GM23338 (cell line): ENCODE data around the gene KANK3. TPM values are rescaled to one million over a fixed set of nuclear protein-coding genes. Genes with fewer than 3 reads are reported as not detected.

Source experiments
- ATAC-seq: fragments of 200-7000 bp; cut with Tn5 transposase; 3 replicates; pipeline ENCODE4 v1.9.1; 2020
- DNase-seq: peaks from one replicate; pipeline ENCODE4 v3.0.0-alpha.2; 2015; ENCODE audit warnings: low spot score
- H2AFZ ChIP-seq: fragments of 200-600 bp; sonication (generic); 2 replicates; pipeline ENCODE4 v1.8.0; 2016; ENCODE audit warnings: antibody characterized with exemption, mild to moderate bottlenecking, moderate library complexity
- H3F3A ChIP-seq: fragments of 200-600 bp; sonication (generic); replicated peaks from 2 replicates; pipeline ENCODE4 v1.8.0; 2017; ENCODE audit warnings: antibody characterized with exemption, mixed run types, low read depth
- H3K27ac ChIP-seq: fragments of 200-600 bp; sonication (generic); 2 replicates; pipeline ENCODE4 v1.6.1; 2016; ENCODE audit warnings: low read depth
- H3K27me3 ChIP-seq: fragments of 200-600 bp; sonication (generic); 2 replicates; pipeline ENCODE4 v1.8.0; 2016; ENCODE audit warnings: mild to moderate bottlenecking, mixed run types, moderate library complexity; ENCODE audit not compliant: insufficient read depth
- H3K36me3 ChIP-seq: fragments of 200-600 bp; sonication (generic); 2 replicates; pipeline ENCODE4 v1.8.0; 2016; ENCODE audit warnings: mild to moderate bottlenecking; ENCODE audit not compliant: insufficient read depth
- H3K4me1 ChIP-seq: fragments of 200-600 bp; sonication (generic); 2 replicates; pipeline ENCODE4 v1.8.0; 2016; ENCODE audit warnings: mild to moderate bottlenecking, moderate library complexity; ENCODE audit not compliant: insufficient read depth
- H3K4me2 ChIP-seq: fragments of 200-600 bp; sonication (generic); 2 replicates; pipeline ENCODE4 v1.7.1; 2017; ENCODE audit warnings: mixed run types
- H3K4me3 ChIP-seq: fragments of 200-600 bp; sonication (generic); 2 replicates; pipeline ENCODE4 v1.6.1; 2016; ENCODE audit warnings: mixed run types
- H3K79me2 ChIP-seq: fragments of 200-600 bp; sonication (generic); replicated peaks from 2 replicates; pipeline ENCODE4 v1.8.0; 2017; ENCODE audit warnings: mild to moderate bottlenecking; ENCODE audit not compliant: insufficient read depth
- H3K9me2 ChIP-seq: fragments of 200-600 bp; sonication (generic); 2 replicates; pipeline ENCODE4 v1.8.0; 2017; ENCODE audit not compliant: insufficient read depth
- H4K20me1 ChIP-seq: fragments of 200-600 bp; sonication (generic); replicated peaks from 2 replicates; pipeline ENCODE4 v1.8.0; 2017; ENCODE audit warnings: mild to moderate bottlenecking; ENCODE audit not compliant: insufficient read depth
- H3K27ac Mint-ChIP-seq: 2 replicates; pipeline ENCODE4 v1.8.0; 2020; ENCODE audit warnings: inconsistent platforms, mild to moderate bottlenecking, moderate library complexity, mixed read lengths
- H3K27me3 Mint-ChIP-seq: 3 replicates; pipeline ENCODE4 v1.8.0; 2022; ENCODE audit warnings: low read depth, mild to moderate bottlenecking, moderate library complexity, mixed read lengths, inconsistent platforms; ENCODE audit not compliant: insufficient read depth, poor library complexity
- H3K36me3 Mint-ChIP-seq: 3 replicates; pipeline ENCODE4 v1.8.0; 2021; ENCODE audit warnings: low read depth, mild to moderate bottlenecking, inconsistent platforms, moderate library complexity, mixed read lengths
- H3K4me1 Mint-ChIP-seq: 3 replicates; pipeline ENCODE4 v1.8.0; 2020; ENCODE audit warnings: mild to moderate bottlenecking, inconsistent platforms, mixed read lengths
- H3K4me3 Mint-ChIP-seq: 3 replicates; pipeline ENCODE4 v1.8.0; 2021; ENCODE audit warnings: moderate library complexity, mild to moderate bottlenecking, inconsistent platforms, mixed read lengths
- H3K9me3 Mint-ChIP-seq: 3 replicates; pipeline ENCODE4 v1.8.0; 2020; ENCODE audit warnings: moderate library complexity, mild to moderate bottlenecking, inconsistent platforms, mixed read lengths
- CREB1 ChIP-seq: fragments of 250-450 bp; sonication (Bioruptor Pico); IDR thresholded peaks from 2 replicates; pipeline ENCODE4 v1.5.0; 2020; ENCODE audit warnings: low read depth, mild to moderate bottlenecking, moderate library complexity
- EZH2 ChIP-seq: fragments of 200-600 bp; sonication (generic); IDR thresholded peaks from one replicate; pipeline ENCODE4 v1.8.0; 2017; ENCODE audit warnings: antibody characterized with exemption, mild to moderate bottlenecking, low read depth; ENCODE audit not compliant: unreplicated experiment
- EZH2phosphoT487 ChIP-seq: fragments of 200-600 bp; sonication (generic); IDR thresholded peaks from one replicate; pipeline ENCODE4 v1.8.1; 2018; ENCODE audit warnings: antibody characterized with exemption; ENCODE audit not compliant: unreplicated experiment
- JUNB ChIP-seq: IDR thresholded peaks from one replicate; pipeline ENCODE4 v1.6.1; 2016; ENCODE audit warnings: antibody characterized with exemption; ENCODE audit not compliant: unreplicated experiment
- NANOG ChIP-seq: IDR thresholded peaks from 2 replicates; pipeline ENCODE4 v1.6.1; 2016; ENCODE audit warnings: antibody characterized with exemption, borderline replicate concordance
- POLR2AphosphoS5 ChIP-seq: IDR thresholded peaks from 2 replicates; pipeline ENCODE4 v1.6.1; 2016; ENCODE audit warnings: antibody characterized with exemption, low read depth
- STAT1 ChIP-seq: IDR thresholded peaks from one replicate; pipeline ENCODE4 v1.6.1; 2016; ENCODE audit warnings: antibody characterized with exemption; ENCODE audit not compliant: unreplicated experiment
- ZNF114 ChIP-seq: fragments of 250-450 bp; sonication (Bioruptor Pico); IDR thresholded peaks from 2 replicates; pipeline ENCODE4 v1.5.0; 2020; ENCODE audit warnings: mild to moderate bottlenecking, moderate library complexity
- ZNF331 ChIP-seq: fragments of 250-450 bp; sonication (Bioruptor Pico); IDR thresholded peaks from 2 replicates; pipeline ENCODE4 v1.5.0; 2020; ENCODE audit warnings: low read depth, mild to moderate bottlenecking, moderate library complexity
- polyA plus RNA-seq: library from polyadenylated mRNA; unstranded; fragments of >200 nt; fragmentation: Nextera tagmentation; extraction: Ambion mirVana; gene quantifications from 2 replicates; pipeline ENCODE4 v1.2.1, GENCODE V29; 2016
- total RNA-seq: library from RNA; depleted of rRNA; stranded (reverse); fragments of >200 nt; shearing (Covaris generic); gene quantifications from 2 replicates; pipeline ENCODE4 v1.2.3, GENCODE V29; 2014
- TF ChIP-seq, protein P1 (sequence below): fragments of 250-450 bp; sonication (Bioruptor Pico); IDR thresholded peaks from 2 replicates; pipeline ENCODE4 v1.5.0; 2020; ENCODE audit warnings: mild to moderate bottlenecking, moderate library complexity
- TF ChIP-seq, protein P2 (sequence below): IDR thresholded peaks from one replicate; pipeline ENCODE4 v1.6.1; 2018; ENCODE audit warnings: antibody characterized with exemption; ENCODE audit not compliant: unreplicated experiment
- TF ChIP-seq, protein P3 (sequence below): IDR thresholded peaks from 2 replicates; pipeline ENCODE4 v1.6.1; 2016; ENCODE audit warnings: antibody characterized with exemption

KANK3 gene
- total and polyA plus RNA-seq, 2 experiments from 2014 or later: 2.0 to 9.3 TPM

DNA sequence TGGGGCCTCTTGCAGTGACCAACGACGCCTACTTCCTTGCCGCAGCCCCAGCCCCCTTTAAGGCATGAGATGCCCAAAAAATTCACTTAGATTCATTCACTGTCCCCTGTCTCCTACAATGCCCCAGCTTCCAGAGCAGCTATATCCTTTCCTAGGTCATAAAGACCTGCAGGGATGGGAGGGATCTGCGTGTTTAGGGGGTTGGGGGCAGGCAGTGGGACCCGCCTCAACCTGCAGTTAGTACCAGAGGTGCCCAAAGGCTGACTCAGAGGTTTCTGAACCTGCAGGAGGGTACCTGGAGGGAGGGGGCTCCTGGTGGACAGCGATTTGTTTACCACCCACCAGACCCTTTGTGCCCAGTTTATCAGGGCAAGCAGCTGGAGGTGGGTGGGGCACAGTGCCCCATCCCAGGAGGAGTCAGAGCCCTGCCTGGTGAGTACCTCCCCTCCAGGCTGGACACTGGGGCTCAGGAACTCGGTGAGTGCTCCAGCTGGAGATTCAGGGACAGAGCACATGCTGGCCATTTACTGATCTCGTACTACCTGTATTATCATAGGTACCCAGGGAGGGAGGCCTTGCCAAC lies 11.7 kb downstream of the KANK3 start (continued):
- TF ChIP-seq, protein P1, sequence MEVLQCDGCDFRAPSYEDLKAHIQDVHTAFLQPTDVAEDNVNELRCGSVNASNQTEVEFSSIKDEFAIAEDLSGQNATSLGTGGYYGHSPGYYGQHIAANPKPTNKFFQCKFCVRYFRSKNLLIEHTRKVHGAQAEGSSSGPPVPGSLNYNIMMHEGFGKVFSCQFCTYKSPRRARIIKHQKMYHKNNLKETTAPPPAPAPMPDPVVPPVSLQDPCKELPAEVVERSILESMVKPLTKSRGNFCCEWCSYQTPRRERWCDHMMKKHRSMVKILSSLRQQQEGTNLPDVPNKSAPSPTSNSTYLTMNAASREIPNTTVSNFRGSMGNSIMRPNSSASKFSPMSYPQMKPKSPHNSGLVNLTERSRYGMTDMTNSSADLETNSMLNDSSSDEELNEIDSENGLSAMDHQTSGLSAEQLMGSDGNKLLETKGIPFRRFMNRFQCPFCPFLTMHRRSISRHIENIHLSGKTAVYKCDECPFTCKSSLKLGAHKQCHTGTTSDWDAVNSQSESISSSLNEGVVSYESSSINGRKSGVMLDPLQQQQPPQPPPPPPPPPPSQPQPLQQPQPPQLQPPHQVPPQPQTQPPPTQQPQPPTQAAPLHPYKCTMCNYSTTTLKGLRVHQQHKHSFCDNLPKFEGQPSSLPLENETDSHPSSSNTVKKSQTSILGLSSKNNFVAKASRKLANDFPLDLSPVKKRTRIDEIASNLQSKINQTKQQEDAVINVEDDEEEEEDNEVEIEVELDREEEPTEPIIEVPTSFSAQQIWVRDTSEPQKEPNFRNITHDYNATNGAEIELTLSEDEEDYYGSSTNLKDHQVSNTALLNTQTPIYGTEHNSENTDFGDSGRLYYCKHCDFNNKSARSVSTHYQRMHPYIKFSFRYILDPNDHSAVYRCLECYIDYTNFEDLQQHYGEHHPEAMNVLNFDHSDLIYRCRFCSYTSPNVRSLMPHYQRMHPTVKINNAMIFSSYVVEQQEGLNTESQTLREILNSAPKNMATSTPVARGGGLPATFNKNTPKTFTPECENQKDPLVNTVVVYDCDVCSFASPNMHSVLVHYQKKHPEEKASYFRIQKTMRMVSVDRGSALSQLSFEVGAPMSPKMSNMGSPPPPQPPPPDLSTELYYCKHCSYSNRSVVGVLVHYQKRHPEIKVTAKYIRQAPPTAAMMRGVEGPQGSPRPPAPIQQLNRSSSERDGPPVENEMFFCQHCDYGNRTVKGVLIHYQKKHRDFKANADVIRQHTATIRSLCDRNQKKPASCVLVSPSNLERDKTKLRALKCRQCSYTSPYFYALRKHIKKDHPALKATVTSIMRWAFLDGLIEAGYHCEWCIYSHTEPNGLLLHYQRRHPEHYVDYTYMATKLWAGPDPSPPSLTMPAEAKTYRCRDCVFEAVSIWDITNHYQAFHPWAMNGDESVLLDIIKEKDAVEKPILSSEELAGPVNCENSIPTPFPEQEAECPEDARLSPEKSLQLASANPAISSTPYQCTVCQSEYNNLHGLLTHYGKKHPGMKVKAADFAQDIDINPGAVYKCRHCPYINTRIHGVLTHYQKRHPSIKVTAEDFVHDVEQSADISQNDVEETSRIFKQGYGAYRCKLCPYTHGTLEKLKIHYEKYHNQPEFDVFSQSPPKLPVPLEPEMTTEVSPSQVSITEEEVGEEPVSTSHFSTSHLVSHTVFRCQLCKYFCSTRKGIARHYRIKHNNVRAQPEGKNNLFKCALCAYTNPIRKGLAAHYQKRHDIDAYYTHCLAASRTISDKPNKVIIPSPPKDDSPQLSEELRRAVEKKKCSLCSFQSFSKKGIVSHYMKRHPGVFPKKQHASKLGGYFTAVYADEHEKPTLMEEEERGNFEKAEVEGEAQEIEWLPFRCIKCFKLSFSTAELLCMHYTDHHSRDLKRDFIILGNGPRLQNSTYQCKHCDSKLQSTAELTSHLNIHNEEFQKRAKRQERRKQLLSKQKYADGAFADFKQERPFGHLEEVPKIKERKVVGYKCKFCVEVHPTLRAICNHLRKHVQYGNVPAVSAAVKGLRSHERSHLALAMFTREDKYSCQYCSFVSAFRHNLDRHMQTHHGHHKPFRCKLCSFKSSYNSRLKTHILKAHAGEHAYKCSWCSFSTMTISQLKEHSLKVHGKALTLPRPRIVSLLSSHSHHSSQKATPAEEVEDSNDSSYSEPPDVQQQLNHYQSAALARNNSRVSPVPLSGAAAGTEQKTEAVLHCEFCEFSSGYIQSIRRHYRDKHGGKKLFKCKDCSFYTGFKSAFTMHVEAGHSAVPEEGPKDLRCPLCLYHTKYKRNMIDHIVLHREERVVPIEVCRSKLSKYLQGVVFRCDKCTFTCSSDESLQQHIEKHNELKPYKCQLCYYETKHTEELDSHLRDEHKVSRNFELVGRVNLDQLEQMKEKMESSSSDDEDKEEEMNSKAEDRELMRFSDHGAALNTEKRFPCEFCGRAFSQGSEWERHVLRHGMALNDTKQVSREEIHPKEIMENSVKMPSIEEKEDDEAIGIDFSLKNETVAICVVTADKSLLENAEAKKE (CRISPR knock-in tag): no peak

DNA sequence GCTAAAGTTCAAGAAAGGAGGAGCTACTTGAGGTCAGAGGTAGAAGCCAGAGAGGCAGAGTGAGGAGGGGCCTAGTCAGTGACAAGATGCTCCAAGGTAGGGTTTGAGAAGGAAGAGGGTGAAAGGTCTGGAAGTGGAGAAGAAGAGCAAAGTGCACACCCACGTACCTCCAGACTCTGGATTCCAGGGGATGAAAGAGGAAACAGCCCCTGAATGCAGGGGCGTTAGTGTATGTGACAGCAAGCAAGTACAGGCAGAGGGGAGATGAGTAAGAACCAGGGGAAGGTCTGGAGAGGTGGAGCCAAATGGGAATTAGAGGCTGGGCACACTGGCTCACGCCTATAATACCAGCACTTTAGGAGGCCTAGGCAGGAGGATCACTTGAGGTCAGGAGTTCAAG lies 13.1 kb downstream of the KANK3 start:
- H3F3A ChIP-seq: peaks cover 8% of the 10 kb centered on the region
- H3K4me3 ChIP-seq: no peak overlapping the region
- no peaks in the 10 kb centered on the region; the same call in 2 of the 3 replicates for H3K9me3 Mint-ChIP-seq
- ATAC-seq (no peak), DNase-seq (no peak)
- H2AFZ ChIP-seq: no peak overlapping the region
- no peak overlapping the region for H3K27ac Mint-ChIP-seq
- no peaks in the 10 kb centered on the region for H3K9me2 ChIP-seq
- no peak overlapping the region for H3K4me2 ChIP-seq
- H3K27me3 Mint-ChIP-seq: peaks cover 46% of the 10 kb centered on the region
- peaks cover 35% of the 10 kb centered on the region for H3K27me3 ChIP-seq
- H3K36me3 ChIP-seq: no peaks in the 10 kb centered on the region
- no peak overlapping the region for H3K4me3 Mint-ChIP-seq
- H3K79me2 ChIP-seq: no peaks in the 10 kb centered on the region
- H3K4me1 ChIP-seq: peaks cover 8% of the 10 kb centered on the region; the same call in 1 of the 2 replicates
- no peaks in the 10 kb centered on the region for H3K36me3 Mint-ChIP-seq
- H3K4me1 Mint-ChIP-seq: peaks cover 6% of the 10 kb centered on the region
- H4K20me1 ChIP-seq: no peaks in the 10 kb centered on the region; the same call in 1 of the 2 replicates
- no peak overlapping the region for H3K27ac ChIP-seq
- TF ChIP-seq CREB1 (CRISPR knock-in tag) (no peak), EZH2phosphoT487 (no peak), ZNF331 (CRISPR knock-in tag) (no peak), POLR2AphosphoS5 (no peak), ZNF114 (CRISPR knock-in tag) (no peak), EZH2 (no peak), NANOG (no peak), JUNB (no peak), STAT1 (no peak)
- TF ChIP-seq, protein P2, sequence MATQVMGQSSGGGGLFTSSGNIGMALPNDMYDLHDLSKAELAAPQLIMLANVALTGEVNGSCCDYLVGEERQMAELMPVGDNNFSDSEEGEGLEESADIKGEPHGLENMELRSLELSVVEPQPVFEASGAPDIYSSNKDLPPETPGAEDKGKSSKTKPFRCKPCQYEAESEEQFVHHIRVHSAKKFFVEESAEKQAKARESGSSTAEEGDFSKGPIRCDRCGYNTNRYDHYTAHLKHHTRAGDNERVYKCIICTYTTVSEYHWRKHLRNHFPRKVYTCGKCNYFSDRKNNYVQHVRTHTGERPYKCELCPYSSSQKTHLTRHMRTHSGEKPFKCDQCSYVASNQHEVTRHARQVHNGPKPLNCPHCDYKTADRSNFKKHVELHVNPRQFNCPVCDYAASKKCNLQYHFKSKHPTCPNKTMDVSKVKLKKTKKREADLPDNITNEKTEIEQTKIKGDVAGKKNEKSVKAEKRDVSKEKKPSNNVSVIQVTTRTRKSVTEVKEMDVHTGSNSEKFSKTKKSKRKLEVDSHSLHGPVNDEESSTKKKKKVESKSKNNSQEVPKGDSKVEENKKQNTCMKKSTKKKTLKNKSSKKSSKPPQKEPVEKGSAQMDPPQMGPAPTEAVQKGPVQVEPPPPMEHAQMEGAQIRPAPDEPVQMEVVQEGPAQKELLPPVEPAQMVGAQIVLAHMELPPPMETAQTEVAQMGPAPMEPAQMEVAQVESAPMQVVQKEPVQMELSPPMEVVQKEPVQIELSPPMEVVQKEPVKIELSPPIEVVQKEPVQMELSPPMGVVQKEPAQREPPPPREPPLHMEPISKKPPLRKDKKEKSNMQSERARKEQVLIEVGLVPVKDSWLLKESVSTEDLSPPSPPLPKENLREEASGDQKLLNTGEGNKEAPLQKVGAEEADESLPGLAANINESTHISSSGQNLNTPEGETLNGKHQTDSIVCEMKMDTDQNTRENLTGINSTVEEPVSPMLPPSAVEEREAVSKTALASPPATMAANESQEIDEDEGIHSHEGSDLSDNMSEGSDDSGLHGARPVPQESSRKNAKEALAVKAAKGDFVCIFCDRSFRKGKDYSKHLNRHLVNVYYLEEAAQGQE: no peak
- TF ChIP-seq, protein P3, sequence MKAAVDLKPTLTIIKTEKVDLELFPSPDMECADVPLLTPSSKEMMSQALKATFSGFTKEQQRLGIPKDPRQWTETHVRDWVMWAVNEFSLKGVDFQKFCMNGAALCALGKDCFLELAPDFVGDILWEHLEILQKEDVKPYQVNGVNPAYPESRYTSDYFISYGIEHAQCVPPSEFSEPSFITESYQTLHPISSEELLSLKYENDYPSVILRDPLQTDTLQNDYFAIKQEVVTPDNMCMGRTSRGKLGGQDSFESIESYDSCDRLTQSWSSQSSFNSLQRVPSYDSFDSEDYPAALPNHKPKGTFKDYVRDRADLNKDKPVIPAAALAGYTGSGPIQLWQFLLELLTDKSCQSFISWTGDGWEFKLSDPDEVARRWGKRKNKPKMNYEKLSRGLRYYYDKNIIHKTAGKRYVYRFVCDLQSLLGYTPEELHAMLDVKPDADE: no peak
